HEK293 (cell line): ENCODE measurements around the gene NHLRC2.

Experiments
- HIC1 ChIP-seq: fragments of 450-650 bp; formaldehyde crosslinking; IDR thresholded peaks from 2 replicates; pipeline ENCODE4 v1.5.1; 2016; ENCODE audit warnings: missing biosample characterization, missing genetic modification characterization
- REST ChIP-seq: fragments of 450-650 bp; formaldehyde crosslinking; IDR thresholded peaks from 2 replicates; pipeline ENCODE4 v1.5.1; 2016; ENCODE audit warnings: missing biosample characterization, missing genetic modification characterization
- YY1 ChIP-seq: fragments of 450-650 bp; formaldehyde crosslinking; IDR thresholded peaks from 2 replicates; pipeline ENCODE4 v1.5.1; 2018; ENCODE audit warnings: missing biosample characterization, missing genetic modification characterization
- ZNF274 ChIP-seq, 2 experiments: fragments of 200-500 bp in 1 of 2; fragments of 450-650 bp in 1 of 2; sonication (Bioruptor generic) in 1 of 2; formaldehyde crosslinking in 1 of 2; IDR thresholded peaks; 2 replicates each; pipeline versions ENCODE4 v1.5.1 to v1.6.1; 2014 to 2016; ENCODE audit warnings: borderline replicate concordance in 1 of 2, inconsistent platforms in 1 of 2, low read length in 1 of 2, missing biosample characterization in 1 of 2, missing genetic modification characterization in 1 of 2

GRCh38 chr10:113875212-113875611, 20.8 kb downstream of the NHLRC2 start:
- TF ChIP-seq ZNF274 (IDR thresholded peaks at IDR 0.05; ENCODE audit: low read length): no peak
- no peak for TF ChIP-seq ZNF274 (tag by site-specific recombination; IDR thresholded peaks at IDR 0.05; ENCODE audit: borderline replicate concordance)
- no peak for TF ChIP-seq YY1 (tag by site-specific recombination)
- TF ChIP-seq HIC1 (tag by site-specific recombination): no peak
- TF ChIP-seq REST: no peak
